IMR-90 (cell line): ENCODE measurements around the gene FNIP2. TPM values are rescaled to one million over a fixed set of nuclear protein-coding genes. Genes with fewer than 3 reads are reported as not detected.

Source experiments
- ATAC-seq: fragments of 200-7000 bp; cut with Tn5 transposase; 2 replicates; pipeline ENCODE4 v1.9.1; 2020; ENCODE audit warnings: low read depth, mild to moderate bottlenecking, moderate library complexity
- BruUV-seq: library from RNA; stranded (reverse); fragments of 400-500 nt; replicated peaks from 2 replicates; lab custom pipeline; 2021; lab: Mats Ljungman, UMichigan
- CTCF ChIA-PET: fragments of 300-600 bp; formaldehyde crosslinking; extraction: SDS; loops from one replicate; lab custom pipeline; 2021; ENCODE audit warnings: antibody characterized with exemption; lab: Yijun Ruan, JAX
- POLR2A ChIA-PET: fragments of 300-600 bp; sonication (Branson Sonifier 250); formaldehyde crosslinking; loops from one replicate; lab custom pipeline; 2022; ENCODE audit warnings: antibody characterized with exemption; ENCODE audit not compliant: unreplicated experiment; lab: Charles Lee
- DNase-seq: peaks from one replicate; pipeline ENCODE4 v3.0.0; 2013
- H2AFZ ChIP-seq: replicated peaks from 2 replicates; pipeline ENCODE3; 2013; ENCODE audit warnings: low read length, mild to moderate bottlenecking; ENCODE audit not compliant: poor library complexity
- H2AK5ac ChIP-seq: 2 replicates; pipeline ENCODE4 v1.6.1; 2013; ENCODE audit warnings: low read depth, low read length, inconsistent platforms
- H2AK9ac ChIP-seq: replicated peaks from 2 replicates; pipeline ENCODE3; 2013; ENCODE audit warnings: mild to moderate bottlenecking, low read depth, low read length, moderate library complexity; ENCODE audit not compliant: poor library complexity
- H2BK120ac ChIP-seq: 2 replicates; pipeline ENCODE4 v1.6.1; 2013; ENCODE audit warnings: low read depth, low read length, inconsistent platforms
- H2BK15ac ChIP-seq: 3 replicates; pipeline ENCODE4 v1.6.1; 2013; ENCODE audit warnings: low read depth, low read length, inconsistent platforms
- H2BK20ac ChIP-seq: 2 replicates; pipeline ENCODE4 v1.6.1; 2013; ENCODE audit warnings: low read depth, mild to moderate bottlenecking, inconsistent platforms, low read length, moderate library complexity
- H2BK5ac ChIP-seq: 2 replicates; pipeline ENCODE4 v1.6.1; 2013; ENCODE audit warnings: mild to moderate bottlenecking, low read depth, low read length, inconsistent platforms; ENCODE audit not compliant: poor library complexity, severe bottlenecking
- H3K14ac ChIP-seq: replicated peaks from 2 replicates; pipeline ENCODE4 v1.6.1; 2013; ENCODE audit warnings: low read depth, low read length, inconsistent platforms
- H3K18ac ChIP-seq: 2 replicates; pipeline ENCODE4 v1.6.1; 2013; ENCODE audit warnings: low read depth, low read length, control low read depth
- H3K23ac ChIP-seq: 2 replicates; pipeline ENCODE4 v1.6.1; 2013; ENCODE audit warnings: low read depth, low read length, inconsistent platforms
- H3K27ac ChIP-seq: 2 replicates; pipeline ENCODE4 v1.5.1; 2013; ENCODE audit warnings: mild to moderate bottlenecking, control low read depth, low read length; ENCODE audit not compliant: insufficient read depth
- H3K27me3 ChIP-seq: 2 replicates; pipeline ENCODE4 v1.6.1; 2013; ENCODE audit warnings: low read length; ENCODE audit not compliant: control insufficient read depth, insufficient read depth
- H3K36me3 ChIP-seq: 2 replicates; pipeline ENCODE4 v1.6.1; 2013; ENCODE audit warnings: low read length, mixed read lengths; ENCODE audit not compliant: control insufficient read depth, insufficient read depth
- H3K4ac ChIP-seq: 2 replicates; pipeline ENCODE4 v1.6.1; 2013; ENCODE audit warnings: low read depth, low read length, inconsistent platforms
- H3K4me1 ChIP-seq: 2 replicates; pipeline ENCODE4 v1.6.1; 2013; ENCODE audit warnings: low read length, mixed read lengths; ENCODE audit not compliant: control insufficient read depth, insufficient read depth
- H3K4me2 ChIP-seq: 2 replicates; pipeline ENCODE4 v1.6.1; 2013; ENCODE audit warnings: low read depth, mild to moderate bottlenecking, control low read depth, low read length, moderate library complexity
- H3K4me3 ChIP-seq: 2 replicates; pipeline ENCODE4 v1.5.1; 2013; ENCODE audit warnings: low read depth, mild to moderate bottlenecking, control low read depth, low read length, moderate library complexity; ENCODE audit not compliant: insufficient read depth
- H3K56ac ChIP-seq: 2 replicates; pipeline ENCODE4 v1.6.1; 2013; ENCODE audit warnings: low read length, inconsistent platforms; ENCODE audit not compliant: insufficient read depth; ENCODE audit errors: extremely low read depth
- H3K79me1 ChIP-seq, 2 experiments: 2 replicates each; pipeline ENCODE4 v1.6.1; 2013; ENCODE audit warnings: low read length in 2 of 2, inconsistent platforms in 1 of 2, low read depth in 1 of 2
- H3K9ac ChIP-seq: 2 replicates; pipeline ENCODE4 v1.6.1; 2013; ENCODE audit warnings: low read depth, low read length, control low read depth
- H3K9me1 ChIP-seq: 2 replicates; pipeline ENCODE4 v1.6.1; 2013; ENCODE audit warnings: low read length, inconsistent platforms; ENCODE audit not compliant: insufficient read depth
- H3K9me3 ChIP-seq: 2 replicates; pipeline ENCODE4 v1.6.1; 2013; ENCODE audit warnings: low read length; ENCODE audit not compliant: control insufficient read depth, insufficient read depth
- H4K20me1 ChIP-seq: 2 replicates; pipeline ENCODE4 v1.6.1; 2013; ENCODE audit warnings: low read length, inconsistent platforms; ENCODE audit not compliant: insufficient read depth
- H4K5ac ChIP-seq: 2 replicates; pipeline ENCODE4 v1.6.1; 2013; ENCODE audit warnings: mild to moderate bottlenecking, low read depth, low read length, control low read depth
- H4K8ac ChIP-seq, 2 experiments: 2 replicates each; pipeline ENCODE4 v1.6.1; 2013; ENCODE audit warnings: low read depth in 2 of 2, low read length in 2 of 2, control low read depth in 1 of 2, inconsistent platforms in 1 of 2
- H4K91ac ChIP-seq: 2 replicates; pipeline ENCODE4 v1.6.1; 2013; ENCODE audit warnings: low read depth, low read length, inconsistent platforms; ENCODE audit not compliant: insufficient read depth
- CEBPB ChIP-seq: IDR thresholded peaks from 2 replicates; pipeline ENCODE4 v1.6.1; 2012; ENCODE audit warnings: low read depth, low read length, improper control_type of control experiment
- FOS ChIP-seq: fragments of 150-350 bp; IDR thresholded peaks from 2 replicates; pipeline ENCODE4 v1.6.1; 2016; ENCODE audit warnings: low read depth, low read length
- MXI1 ChIP-seq: IDR thresholded peaks from 2 replicates; pipeline ENCODE4 v1.6.1; 2012; ENCODE audit warnings: low read depth, mild to moderate bottlenecking, low read length, moderate library complexity, borderline replicate concordance
- POLR2A ChIP-seq: IDR thresholded peaks from 2 replicates; pipeline ENCODE4 v1.6.1; 2012; ENCODE audit warnings: mild to moderate bottlenecking, low read depth, low read length
- RAD21 ChIP-seq: IDR thresholded peaks from 2 replicates; pipeline ENCODE4 v1.6.1; 2012; ENCODE audit warnings: low read length, improper control_type of control experiment
- RCOR1 ChIP-seq: IDR thresholded peaks from 2 replicates; pipeline ENCODE4 v1.6.1; 2012; ENCODE audit warnings: mild to moderate bottlenecking, low read length, improper control_type of control experiment; ENCODE audit not compliant: insufficient replicate concordance
- RFX5 ChIP-seq: IDR thresholded peaks from 2 replicates; pipeline ENCODE4 v1.8.0; 2012; ENCODE audit warnings: low read depth, mild to moderate bottlenecking, low read length, moderate library complexity
- WGBS, 2 experiments: methylation state at CpG; one replicate each; pipeline versions ENCODE4 v1.1.5 to v1.1.7; 2013; ENCODE audit warnings: missing lambda C conversion rate in 2 of 2; ENCODE audit not compliant: insufficient read length in 1 of 2; ENCODE audit errors: extremely low coverage in 2 of 2; 5-methylcytosine and 5-hydroxymethylcytosine counted together
- dilution Hi-C: fragments of 300-500 bp; cut with HindIII; formaldehyde crosslinking; loops from one replicate; pipeline ENCODE4 v1.14.3; 2018; ENCODE audit warnings: low sequenced_read_pairs; ENCODE audit not compliant: unreplicated experiment
- in situ Hi-C: fragments of 300-500 bp; cut with MboI; formaldehyde crosslinking; loops from 3 replicates; pipeline ENCODE4 v1.14.3; 2019; ENCODE audit warnings: low sequenced_read_pairs, inconsistent platforms, mixed read lengths
- intact Hi-C: fragments of 100-400 bp; cut with micrococcal nuclease; formaldehyde crosslinking; loops from 2 replicates; pipeline ENCODE4 v1.10.0; 2022
- polyA plus RNA-seq, 3 experiments: library from polyadenylated mRNA; depleted of rRNA; stranded (reverse); fragments of >200 nt; gene quantifications; 2 replicates each; pipeline ENCODE4 v1.2.3, GENCODE V29; 2012; ENCODE audit warnings: low replicate concordance in 1 of 3
- total RNA-seq: library from RNA; depleted of rRNA; stranded (reverse); fragments of >200 nt; gene quantifications from 2 replicates; pipeline ENCODE4 v1.2.3, GENCODE V29; 2012

The FNIP2 gene
- total and polyA plus RNA-seq, 2 of the 4 experiments (the other 2 are of a cell fraction) = 4.7 to 24.6 TPM

- intact Hi-C loops = loop anchor here (10.0 kb wide), 1 partner anchor 365 kb away; the partner anchor contains the start of gene RAPGEF2
- POLR2A ChIA-PET = no interaction called here
- H4K5ac ChIP-seq = no peak overlapping the region
Measured at GRCh38 chr4:158739600-158739999, 29.2 kb upstream of the FNIP2 start.

More at GRCh38 chr4:158739600-158739999, 29.2 kb upstream of the FNIP2 start:
- Histone ChIP-seq H3K4me3 (no peak overlapping the region), H2AK5ac (no peak overlapping the region), H3K18ac (no peak overlapping the region), H3K9me3 (no peaks in the 10 kb centered on the region), H2AFZ (no peak overlapping the region), H3K9me1 (no peaks in the 10 kb centered on the region), H2AK9ac (no peak overlapping the region), H2BK5ac (no peak overlapping the region), H3K14ac (no peak overlapping the region), H3K36me3 (no peaks in the 10 kb centered on the region), H3K4me1 (no peaks in the 10 kb centered on the region), H3K27me3 (no peaks in the 10 kb centered on the region), H3K79me1 (no peaks in the 10 kb centered on the region), H3K27ac (no peak overlapping the region), H3K4ac (no peak overlapping the region), H2BK20ac (no peak overlapping the region), H4K20me1 (no peaks in the 10 kb centered on the region), H2BK15ac (no peak overlapping the region), H3K23ac (no peak overlapping the region), H2BK120ac (no peak overlapping the region), H3K4me2 (no peak overlapping the region), H4K91ac (no peak overlapping the region), H3K56ac (no peak overlapping the region), H4K8ac (no peak overlapping the region), H3K9ac (no peak overlapping the region)
- in situ Hi-C loops = no loop called here
- no peak for ATAC-seq
- DNase-seq = no peak
- dilution Hi-C loops = no loop called here
- WGBS, 2 experiments = 67% methylated on average over 1 of the region's 2 CpGs; no CpG with 5 or more reads in 1 of the 2 experiments
- no TSS peak for BruUV-seq
- TF ChIP-seq RFX5 (no peak), MXI1 (no peak), FOS (no peak), RCOR1 (no peak), RAD21 (no peak), CEBPB (no peak), POLR2A (no peak)
- CTCF ChIA-PET = no interaction called here
